ENCODE results near the gene LMF2. TPM values are rescaled to one million over a fixed set of nuclear protein-coding genes. Genes with fewer than 3 reads are reported as not detected.

LMF2 gene
- 24.3 and 34.7 TPM in 2 replicates for total RNA-seq

GRCh38 chr22:50507421-50507990 is at the start of gene LMF2:
TSS of gene LMF2 (minus strand) at chr22:50507702. CDS start at chr22:50507675, 27 bp downstream.

DNA sequence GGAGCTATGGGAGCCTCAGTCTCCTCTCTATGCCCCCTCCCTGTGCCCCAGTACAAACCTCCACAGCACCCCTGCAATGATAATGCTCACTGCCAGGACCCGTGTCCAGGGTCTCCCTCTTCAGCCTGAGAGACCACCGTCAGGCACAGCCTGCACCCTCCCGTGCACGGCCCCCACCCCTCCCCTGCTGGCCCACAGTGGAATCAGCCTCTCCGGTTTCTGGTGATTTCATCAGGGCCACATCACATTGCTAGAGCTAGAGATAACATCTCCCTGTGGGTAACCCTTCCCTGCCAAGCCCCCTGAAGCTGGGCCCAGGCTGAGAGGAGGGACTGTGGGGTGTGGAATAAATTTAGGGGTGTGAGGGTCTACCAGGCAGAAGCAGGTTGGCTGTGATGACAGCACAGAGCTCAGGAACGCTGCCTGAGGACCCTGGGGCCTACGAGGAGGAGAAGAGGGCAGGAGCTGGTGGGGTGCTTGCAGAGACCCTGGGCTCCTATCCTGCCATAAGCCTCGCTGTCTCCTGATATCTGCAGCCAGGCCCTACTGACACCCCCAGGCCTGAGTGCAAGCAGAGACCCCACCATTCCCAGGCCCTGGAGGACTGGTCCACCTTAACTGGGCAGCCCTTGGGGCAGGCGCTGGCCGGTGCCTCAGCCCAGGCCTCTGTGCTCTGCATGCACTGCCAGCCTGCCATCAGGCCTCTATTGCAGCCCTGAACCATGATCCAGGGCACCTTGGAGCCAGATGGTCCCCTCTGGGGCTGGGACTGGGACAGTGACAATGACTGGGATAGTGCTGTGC is 38.2 kb upstream of the LMF2 start, which contains the start of gene KLHDC7B:
KLHDC7B (plus strand) TSS at position 378 of the 804 bp plus-strand sequence; CDS start at position 723, 345 bp downstream.

DNA sequence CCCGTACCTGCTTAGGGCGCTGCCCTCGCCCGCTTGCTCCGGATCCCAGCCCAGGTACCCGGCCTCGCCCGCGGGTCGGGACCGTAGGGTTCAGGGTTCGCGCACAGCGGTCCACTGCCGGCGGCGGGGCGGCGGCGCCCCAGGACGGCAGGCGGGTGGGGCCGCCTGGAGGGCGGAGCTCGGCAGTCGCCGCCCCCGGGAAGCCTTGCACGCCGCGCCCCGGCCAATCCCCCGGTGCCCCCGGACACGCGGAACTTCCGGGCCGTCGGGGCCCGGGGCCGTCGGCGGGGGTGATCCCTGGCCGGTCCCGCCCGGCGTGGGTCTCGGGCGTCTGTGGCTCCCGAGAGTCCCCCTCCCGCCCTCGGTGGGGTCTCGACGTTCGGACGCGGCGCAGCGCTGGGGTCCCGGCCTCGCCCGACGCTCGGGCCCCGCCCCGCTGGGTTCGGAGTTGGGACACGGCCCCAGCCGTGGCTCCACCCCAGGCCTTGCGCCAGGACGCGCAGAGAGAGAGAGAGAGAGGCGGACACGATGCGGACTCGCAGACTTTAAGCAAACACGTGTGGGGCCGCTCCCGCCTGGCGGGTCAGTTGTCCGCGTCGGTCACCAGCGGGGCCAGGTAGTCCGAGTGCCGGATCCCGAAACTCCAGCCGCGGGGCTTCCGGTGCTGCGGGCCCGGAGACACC is 22.5 kb upstream of the LMF2 start, which contains the start of gene TYMP:
TYMP (minus strand) TSS at position 116 of the 683 bp plus-strand sequence. CDS start 303 bp downstream, outside the sequence.

DNA sequence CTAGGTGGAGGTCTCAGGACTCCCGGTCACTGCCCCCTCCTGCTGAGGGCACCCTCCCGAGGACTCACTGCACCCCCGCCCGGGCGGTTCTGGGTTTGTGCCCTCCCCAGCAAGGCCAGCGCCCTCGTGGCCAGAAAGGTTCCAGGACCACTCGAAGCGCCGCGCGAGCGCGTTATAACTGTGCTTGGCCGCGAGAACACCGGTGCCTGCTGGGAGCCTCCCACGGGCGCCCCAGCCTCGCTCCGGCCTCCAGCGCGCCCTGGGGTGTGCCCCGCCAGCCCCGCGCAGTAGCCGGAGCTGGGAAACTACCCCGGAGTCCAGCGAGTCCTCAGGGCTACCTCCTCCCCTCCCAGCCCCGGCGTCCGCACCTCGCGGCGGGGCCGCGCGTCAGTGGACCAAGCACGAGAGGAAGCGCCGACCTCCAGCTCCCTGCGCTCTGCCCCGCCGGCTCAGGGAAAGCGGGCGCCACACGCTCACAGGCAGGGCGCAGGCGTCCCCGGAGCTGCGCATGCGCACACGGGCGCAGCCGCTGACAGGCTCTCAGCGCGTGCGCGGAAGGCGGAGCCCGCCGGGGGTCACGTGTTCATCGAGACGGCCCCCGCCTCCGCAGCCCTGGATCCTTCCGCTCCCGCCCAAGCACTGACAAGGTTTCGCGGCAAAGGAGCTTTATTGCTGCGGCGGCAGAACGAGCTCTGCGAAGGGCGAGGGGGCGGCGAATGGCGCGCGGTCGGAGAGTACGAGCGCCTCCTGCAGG is 17.8 kb upstream of the LMF2 start, which contains the start of gene SCO2:
SCO2 (minus strand) TSS at position 495 of the 754 bp plus-strand sequence. CDS start 1,187 bp downstream, outside the sequence.

GRCh38 chr22:50507991-50508884 is 736 bp upstream of the LMF2 start, which contains the start of gene NCAPH2:
TSS of gene NCAPH2 (plus strand) at chr22:50508224. CDS start at chr22:50508338, 114 bp downstream.

GRCh38 chr22:50486561-50487289 is 20.8 kb downstream of the LMF2 start, which contains the start of gene MIOX:
TSS of gene MIOX (plus strand) at chr22:50486859. CDS start at chr22:50486898, 39 bp downstream.

GRCh38 chr22:50481440-50482106 is 25.9 kb downstream of the LMF2 start, which contains the start of gene ADM2:
TSS of gene ADM2 (plus strand) at chr22:50481543. CDS start at chr22:50481848, 305 bp downstream.

DNA sequence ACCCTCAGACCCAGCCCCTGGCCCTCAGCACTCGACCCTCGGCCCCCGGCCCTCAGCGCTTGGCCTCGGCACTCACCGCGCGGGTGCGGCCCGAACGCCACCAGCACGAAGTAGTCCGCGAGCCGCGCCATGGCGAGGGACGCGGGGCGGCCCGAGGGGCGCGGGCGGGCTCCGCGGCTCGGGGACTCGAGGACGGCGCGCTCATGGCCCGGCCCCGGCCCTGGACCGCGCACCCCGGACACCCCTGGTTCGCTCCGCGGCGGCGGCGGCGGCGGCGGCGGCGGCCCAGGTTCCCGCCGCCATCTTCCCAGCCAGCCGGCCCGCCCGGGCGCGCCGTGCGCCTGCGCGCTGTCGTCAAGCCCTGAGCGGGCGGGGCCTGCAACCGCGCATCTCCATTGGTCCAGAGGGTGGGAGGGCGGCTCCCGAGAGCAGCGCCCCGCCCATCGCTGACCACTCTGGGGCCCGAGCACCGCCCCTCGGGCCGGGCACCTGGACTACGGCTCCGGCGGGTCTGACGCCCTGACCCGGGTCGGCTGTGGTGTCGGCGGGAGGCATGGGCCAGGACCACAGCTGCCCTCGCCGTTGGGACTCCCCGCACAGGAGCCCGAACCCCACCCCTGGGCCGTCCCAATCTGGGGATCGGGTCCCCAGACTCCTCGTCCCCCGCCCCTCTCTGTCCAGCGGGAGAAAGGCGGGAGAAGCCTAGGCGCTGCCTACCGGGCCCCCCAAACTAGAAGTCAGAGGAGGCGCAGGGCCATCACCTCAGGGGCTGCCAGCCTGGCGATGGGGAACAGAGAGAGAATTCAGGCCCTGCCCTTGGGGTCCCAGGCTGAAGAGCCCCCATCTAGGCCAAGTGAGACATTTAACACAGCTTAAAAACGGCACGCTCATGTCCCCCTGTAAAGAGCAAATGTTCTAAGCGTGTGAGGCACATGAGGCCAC is 32.5 kb downstream of the LMF2 start, which contains the start of gene SBF1:
SBF1 (minus strand) TSS at position 326 of the 942 bp plus-strand sequence; CDS start at position 131, 195 bp downstream.

Other genes with a start within 250 kb of the LMF2 start
- gene MAPK12, start 246.0 kb downstream of the LMF2 start, total RNA-seq = 61.7 and 93.9 TPM in 2 replicates
- 27.4 and 31.8 TPM in 2 replicates for gene MAPK11, start 237.3 kb downstream of the LMF2 start, total RNA-seq
- 63.8 and 185 TPM in 2 replicates for gene PLXNB2, start 200.1 kb downstream of the LMF2 start, total RNA-seq
- gene DENND6B, start 180.7 kb downstream of the LMF2 start, total RNA-seq = 2.0 and 2.3 TPM in 2 replicates
- gene PPP6R2, start 164.4 kb downstream of the LMF2 start, total RNA-seq = 47.9 and 75.4 TPM in 2 replicates
- 33.2 and 63.9 TPM in 2 replicates for gene SBF1, start 32.7 kb downstream of the LMF2 start, total RNA-seq
- 0.16 and 3.2 TPM in 2 replicates for gene ADM2, start 26.2 kb downstream of the LMF2 start, total RNA-seq
- not detected in 2 replicates for gene MIOX, start 20.8 kb downstream of the LMF2 start, total RNA-seq
- 26.9 and 30.9 TPM in 2 replicates for gene NCAPH2, start 522 bp upstream of the LMF2 start, total RNA-seq
- 1.8 and 5.8 TPM in 2 replicates for gene SCO2, start 17.9 kb upstream of the LMF2 start, total RNA-seq
- gene TYMP, start 22.3 kb upstream of the LMF2 start, total RNA-seq = 28.2 and 35.5 TPM in 2 replicates
- gene KLHDC7B, start 38.2 kb upstream of the LMF2 start, total RNA-seq = not detected in 2 replicates
- gene SYCE3, start 55.2 kb upstream of the LMF2 start, total RNA-seq = not detected in 2 replicates
- 6.8 and 20.2 TPM in 2 replicates for gene CPT1B, start 70.7 kb upstream of the LMF2 start, total RNA-seq
- 27.8 and 32.9 TPM in 2 replicates for gene CHKB, start 75.1 kb upstream of the LMF2 start, total RNA-seq
- 0.32 and 0.38 TPM in 2 replicates for gene MAPK8IP2, start 93.1 kb upstream of the LMF2 start, total RNA-seq
- gene ARSA, start 120.5 kb upstream of the LMF2 start, total RNA-seq = 13.6 and 18.9 TPM in 2 replicates
- 21.0 and 37.3 TPM in 2 replicates for gene SHANK3, start 165.1 kb upstream of the LMF2 start, total RNA-seq
- 0.16 and 0.69 TPM in 2 replicates for gene ACR, start 230.5 kb upstream of the LMF2 start, total RNA-seq